HuH-7.5 (cell line): ENCODE results near the gene PIP5KL1.

Experiments used
- DNase-seq: peaks from one replicate; pipeline ENCODE4 v3.0.0; 2011; ENCODE audit warnings: low spot score

The PIP5KL1 gene

GRCh38 chr9:127931092-127931881 lies 710 bp upstream of the PIP5KL1 start:
- peak; percentile 74 for DNase-seq

- DNase-seq: no peak
These were observed 975 bp downstream of the PIP5KL1 start for GRCh38 chr9:127929625-127929979.

- DNase-seq: no peak
These were observed 1.6 kb downstream of the PIP5KL1 start for GRCh38 chr9:127928676-127929624.

- no peak for DNase-seq
These were observed 2.4 kb downstream of the PIP5KL1 start for GRCh38 chr9:127927988-127928675.

GRCh38 chr9:127927201-127927987 lies 3.2 kb downstream of the PIP5KL1 start:
- no peak for DNase-seq

GRCh38 chr9:127926906-127927200 lies 3.7 kb downstream of the PIP5KL1 start:
- DNase-seq: no peak

- DNase-seq: no peak
These were observed 4.3 kb downstream of the PIP5KL1 start for GRCh38 chr9:127925959-127926905.

GRCh38 chr9:127924736-127925444 lies 5.7 kb downstream of the PIP5KL1 start:
- DNase-seq: no peak

GRCh38 chr9:127923771-127924170 lies 6.8 kb downstream of the PIP5KL1 start:
- DNase-seq: no peak

GRCh38 chr9:127923046-127923445 lies 7.5 kb downstream of the PIP5KL1 start:
- no peak for DNase-seq

- peak; percentile 94 for DNase-seq
These were observed 8.9 kb downstream of the PIP5KL1 start for GRCh38 chr9:127921557-127922120.

- DNase-seq: no peak
These were observed 9.8 kb downstream of the PIP5KL1 start for GRCh38 chr9:127920794-127921193.

GRCh38 chr9:127919253-127919815 lies 11.2 kb downstream of the PIP5KL1 start:
- DNase-seq: no peak

- DNase-seq: no peak
These were observed 12.1 kb downstream of the PIP5KL1 start for GRCh38 chr9:127918183-127919107.

GRCh38 chr9:127917603-127918002 lies 13.0 kb downstream of the PIP5KL1 start:
- no peak for DNase-seq

- peak; percentile 95 for DNase-seq
These were observed 13.6 kb downstream of the PIP5KL1 start, which contains the start of gene ST6GALNAC4 for GRCh38 chr9:127916720-127917581. ST6GALNAC4 (minus strand) TSS chr9:127917041; CDS start chr9:127916419, 622 bp downstream.
